ENCODE data around the gene METTL8.
"Not testable (repeated sequence)": the region's sequence is repeated elsewhere in the genome, so short reads cannot be mapped to it uniquely, and the experiment has no call there.

The METTL8 gene

DNA sequence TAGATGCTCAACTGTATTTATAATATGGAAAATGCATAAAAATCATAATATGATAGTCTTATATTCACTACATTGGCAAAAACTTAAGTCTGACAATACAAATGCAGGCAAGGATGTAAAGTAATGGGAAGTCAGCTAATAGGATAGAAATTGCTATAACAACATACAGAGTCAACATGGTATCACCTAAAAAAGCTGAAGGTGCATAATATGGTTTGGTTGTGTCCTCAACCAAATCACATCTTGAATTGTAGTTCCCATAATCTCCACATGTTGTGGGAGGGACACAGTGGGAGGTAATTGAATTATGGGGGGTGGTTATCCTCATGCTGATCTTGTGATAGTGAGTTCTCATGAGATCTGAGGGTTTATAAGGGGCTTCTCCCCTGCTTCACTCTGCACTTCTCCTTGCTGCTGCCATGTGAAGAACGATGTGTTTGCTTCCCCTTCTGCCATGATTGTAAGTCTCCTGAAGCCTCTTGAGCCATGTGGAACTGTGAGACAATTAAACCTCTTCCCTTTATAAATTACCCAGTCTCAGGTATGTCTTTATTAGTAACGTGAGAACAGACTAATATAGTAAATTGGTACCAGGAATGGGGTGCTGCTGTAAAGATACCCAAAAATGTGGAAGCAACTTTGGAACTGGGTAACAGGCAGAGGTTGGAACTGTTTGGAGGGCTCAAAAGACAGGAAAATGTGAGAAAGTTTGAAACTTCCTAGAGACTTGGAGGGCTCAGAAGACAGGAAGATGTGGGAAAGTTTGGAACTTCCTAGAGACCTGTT, 10.9 kb downstream of the METTL8 start:
- DNase-seq, result not testable (repeated sequence)

DNA sequence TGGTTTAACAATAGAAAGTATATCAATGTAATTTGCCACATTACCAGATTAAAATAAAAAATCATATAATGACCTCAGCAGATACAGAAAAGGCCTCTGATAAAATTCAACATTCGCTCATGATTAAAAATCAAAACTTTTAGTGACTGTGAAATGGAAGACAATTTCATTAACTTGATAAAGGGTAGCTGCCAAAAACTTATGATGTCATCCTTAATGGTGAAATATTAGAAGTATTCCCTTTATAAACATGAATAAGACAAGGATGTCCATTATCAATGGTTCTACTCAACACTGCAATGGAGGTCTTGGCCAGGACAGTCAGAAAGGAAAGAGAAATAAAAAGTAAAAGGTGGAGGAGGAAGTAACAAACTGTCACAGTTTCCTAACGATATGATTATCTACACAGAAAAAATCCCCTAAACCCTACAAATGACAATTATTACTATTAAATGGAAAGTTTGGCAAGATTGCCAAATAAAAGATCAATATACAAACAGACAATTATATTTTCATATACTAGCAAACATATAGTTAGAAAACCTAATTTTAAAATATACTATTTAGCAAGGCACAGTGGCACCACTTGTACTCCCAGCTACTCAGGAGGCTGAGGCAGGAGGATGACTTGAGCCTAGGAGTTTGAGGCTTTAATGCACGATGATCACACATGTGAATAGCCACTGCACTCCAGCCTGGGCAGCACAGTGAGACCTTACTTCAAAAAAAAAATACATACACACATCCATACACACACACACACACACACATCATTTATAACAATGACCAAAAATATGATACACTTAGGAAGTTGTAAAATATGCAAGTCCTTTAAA, 12.8 kb downstream of the METTL8 start:
- DNase-seq, result no peak

GRCh38 chr2:171419333-171419732, 14.5 kb downstream of the METTL8 start:
- DNase-seq, result no peak

GRCh38 chr2:171416009-171416926, 17.5 kb downstream of the METTL8 start:
- DNase-seq, result no peak

DNA sequence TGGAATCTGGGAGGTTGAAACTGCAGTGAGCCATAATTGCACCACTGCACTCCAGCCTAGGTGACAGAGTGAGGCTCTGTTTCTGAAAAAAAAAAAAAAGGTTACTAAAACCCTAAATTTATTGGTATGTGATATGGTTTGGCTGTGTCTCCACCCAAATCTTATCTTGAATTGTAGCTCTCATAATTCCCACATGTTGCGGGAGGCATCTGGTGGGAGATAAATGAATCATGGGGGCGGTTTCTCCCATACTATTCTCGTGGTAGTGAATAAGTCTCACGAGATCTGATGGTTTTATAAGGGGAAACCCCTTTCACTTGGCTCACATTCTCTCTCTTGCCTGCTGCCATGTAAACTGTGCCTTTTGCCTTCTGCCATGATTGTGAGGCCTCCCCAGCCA, 19.1 kb downstream of the METTL8 start:
- DNase-seq, result not testable (repeated sequence)

- DNase-seq, result no peak
Observed at GRCh38 chr2:171412571-171413175, 21.1 kb downstream of the METTL8 start.

DNA sequence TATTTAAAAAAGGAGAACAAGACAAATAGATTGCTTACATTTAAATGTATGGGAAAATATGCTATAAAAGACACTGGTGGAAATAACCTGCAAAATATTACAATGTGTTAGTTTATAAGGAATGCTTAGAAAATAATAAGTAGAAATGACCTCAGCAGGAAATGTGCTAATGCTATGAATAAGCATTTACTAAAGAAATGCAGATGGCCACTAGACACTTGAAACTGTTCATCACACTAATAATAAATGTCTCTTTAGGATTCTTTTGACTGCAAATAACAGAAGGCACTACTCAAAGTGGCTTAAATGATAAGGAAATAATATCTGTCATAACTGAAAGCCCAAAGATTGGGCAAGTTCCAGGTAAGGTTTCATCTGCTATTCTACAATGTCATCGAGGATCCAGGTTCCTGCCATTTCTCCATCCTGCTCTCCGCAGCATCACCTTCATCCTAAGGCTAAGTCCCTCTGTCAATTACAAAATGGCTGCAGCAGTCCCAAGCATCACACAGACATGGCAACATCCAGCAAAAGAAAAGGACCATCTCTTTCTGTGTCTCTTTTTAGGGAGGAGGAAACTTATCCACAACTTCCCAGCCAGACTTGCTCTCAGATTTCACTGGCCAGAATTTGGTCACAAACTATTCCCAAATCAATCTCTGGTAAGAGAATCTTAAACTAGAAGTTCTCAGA, 21.9 kb downstream of the METTL8 start:
- no peak for DNase-seq

DNA sequence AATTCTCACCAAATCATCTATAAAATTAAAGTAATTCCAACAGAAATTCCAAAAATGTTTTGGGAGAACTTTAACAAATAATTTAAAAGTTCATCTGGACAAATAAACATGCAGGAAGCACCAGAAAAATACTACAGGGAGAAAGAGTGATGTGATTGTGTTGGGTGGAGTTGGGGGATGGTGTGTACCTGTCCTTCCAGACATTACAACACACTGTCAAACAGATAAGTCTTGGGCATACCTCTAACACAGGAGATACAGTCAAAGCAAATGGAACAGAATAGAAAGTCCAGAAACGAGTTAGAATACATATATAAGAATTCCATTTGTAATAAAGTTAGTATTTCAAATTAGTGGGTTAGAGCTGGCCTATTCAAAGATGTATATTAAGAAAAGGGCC, 22.6 kb downstream of the METTL8 start:
- no peak for DNase-seq

DNA sequence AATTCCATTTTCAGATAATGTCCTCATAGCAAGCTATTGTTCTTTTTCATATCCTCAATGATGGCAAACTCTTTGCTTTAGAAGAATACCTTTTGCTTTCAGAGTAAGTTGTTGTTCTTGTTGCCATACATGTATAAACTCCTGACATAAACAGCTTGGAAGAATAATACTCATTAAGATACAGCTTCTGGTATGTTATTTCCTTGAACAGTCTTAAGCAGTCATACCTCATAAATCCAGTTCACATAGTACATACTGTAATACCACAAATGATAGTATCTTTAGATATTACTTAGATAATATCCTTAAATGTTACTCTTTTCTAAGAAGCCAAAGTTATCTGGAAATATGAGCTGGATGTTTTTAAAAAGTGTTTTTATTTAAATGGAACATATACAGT, 23.2 kb downstream of the METTL8 start:
- DNase-seq, result no peak

DNA sequence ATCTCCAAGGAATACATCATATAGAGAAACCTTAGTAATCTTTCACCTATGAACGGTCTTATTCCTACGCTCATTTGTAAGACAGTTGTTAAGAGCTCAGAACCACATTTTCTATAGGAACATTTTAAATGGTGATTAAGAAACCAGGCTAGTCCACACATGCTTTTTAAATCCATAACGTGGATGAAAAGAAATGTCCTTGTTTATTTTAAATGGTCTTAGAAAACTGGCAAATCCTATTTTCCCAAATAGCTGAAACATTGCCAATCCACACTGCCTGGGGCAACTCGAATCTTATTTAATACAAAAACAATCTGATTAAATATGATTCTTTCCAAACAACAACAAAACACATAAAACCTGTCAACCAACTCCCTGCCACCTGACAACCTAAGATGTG, 23.7 kb downstream of the METTL8 start:
- no peak for DNase-seq

DNA sequence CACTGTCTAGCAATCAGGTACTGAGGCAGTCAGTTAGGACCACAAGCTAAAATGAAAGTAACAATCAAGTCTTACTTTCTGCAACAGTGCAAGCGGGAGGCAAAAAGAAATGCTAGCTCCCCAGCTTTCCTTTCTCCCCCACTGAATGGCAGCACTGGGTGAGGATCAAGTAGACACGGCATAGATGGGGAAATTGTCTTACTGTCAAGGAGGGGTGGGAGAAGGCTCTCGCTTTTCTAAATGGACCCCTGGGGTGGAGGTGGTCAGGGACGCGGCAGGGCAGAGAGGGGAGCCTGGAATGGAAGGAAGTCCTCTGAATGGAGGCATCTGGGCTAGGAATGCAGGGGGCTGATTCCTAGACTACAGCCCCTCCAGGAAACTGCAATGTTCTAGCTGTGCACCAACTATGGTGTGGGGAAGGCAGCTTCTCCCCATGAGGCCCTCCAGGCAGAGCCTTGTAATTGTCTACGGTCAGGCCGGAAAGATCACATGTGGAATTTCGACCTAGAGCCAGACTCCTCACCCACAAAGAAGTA, 24.3 kb downstream of the METTL8 start:
- no peak for DNase-seq

DNA sequence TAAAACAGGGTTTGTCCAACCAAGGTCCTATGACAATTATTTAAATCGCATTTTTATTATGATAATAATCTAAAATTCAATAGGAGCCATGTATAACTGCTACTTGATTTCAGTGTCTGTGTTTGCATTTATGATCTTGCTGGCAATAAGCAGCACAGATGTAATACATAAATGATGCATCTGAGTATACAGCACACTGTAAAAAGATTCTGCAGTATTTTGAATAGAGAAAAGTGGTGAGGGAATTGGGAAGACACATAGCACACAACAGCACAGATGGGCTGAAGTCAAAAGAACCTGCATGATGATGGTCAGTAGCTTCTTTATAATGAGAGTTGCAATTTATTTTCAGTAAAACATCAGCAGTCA, 26.1 kb downstream of the METTL8 start:
- DNase-seq, result no peak

DNA sequence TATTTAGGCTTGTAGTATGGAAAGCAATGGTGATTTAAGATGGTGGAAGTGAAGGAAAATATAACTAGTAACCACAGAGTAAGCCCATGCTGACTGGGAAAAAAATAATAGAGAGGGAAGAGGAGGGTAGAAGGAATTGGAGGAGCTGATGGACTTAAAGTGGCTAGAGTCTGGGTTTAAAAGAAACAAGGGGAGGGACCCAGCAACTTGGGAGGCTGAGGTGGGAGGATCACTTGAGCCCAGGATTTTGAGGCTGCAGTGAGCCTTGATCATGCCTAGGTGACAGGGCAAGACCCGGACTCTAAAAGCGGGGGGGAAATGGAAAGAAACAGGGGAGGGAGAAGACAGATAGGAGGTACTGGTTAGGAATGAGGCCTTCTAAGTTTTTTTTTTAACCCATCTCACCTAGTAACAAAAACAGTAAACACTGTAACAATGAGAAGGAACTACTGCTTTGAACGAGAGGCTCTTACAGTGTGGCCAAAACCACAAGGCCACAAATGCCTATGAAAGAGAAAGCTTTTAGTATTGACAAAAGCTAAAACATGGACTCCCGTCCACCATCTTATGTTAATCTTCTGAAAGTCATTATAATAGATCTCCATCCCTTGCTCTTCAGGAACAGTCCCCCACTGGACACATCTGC, 26.6 kb downstream of the METTL8 start:
- no peak for DNase-seq

- no peak for DNase-seq
Observed at GRCh38 chr2:171406044-171406443, 27.7 kb downstream of the METTL8 start.

DNA sequence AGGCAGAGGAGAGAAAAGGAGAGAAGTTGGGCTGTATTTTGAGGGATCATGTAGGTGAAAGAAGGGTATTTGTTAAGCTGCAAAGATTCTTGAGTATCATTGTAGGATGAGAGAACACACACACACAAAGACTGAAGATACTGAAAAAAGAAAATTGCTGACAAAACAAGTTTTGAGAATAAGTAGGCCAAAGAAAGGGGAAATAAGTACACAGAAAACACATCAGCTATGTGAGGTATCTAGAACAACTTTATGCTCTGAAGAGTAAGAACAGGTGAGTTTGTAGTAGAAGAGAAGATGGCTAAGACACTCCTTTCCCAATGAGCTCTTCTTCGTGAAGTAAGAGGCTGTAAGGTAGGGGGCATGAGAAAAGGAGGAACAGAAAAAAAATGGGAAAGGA, 28.2 kb downstream of the METTL8 start:
- no peak for DNase-seq

DNA sequence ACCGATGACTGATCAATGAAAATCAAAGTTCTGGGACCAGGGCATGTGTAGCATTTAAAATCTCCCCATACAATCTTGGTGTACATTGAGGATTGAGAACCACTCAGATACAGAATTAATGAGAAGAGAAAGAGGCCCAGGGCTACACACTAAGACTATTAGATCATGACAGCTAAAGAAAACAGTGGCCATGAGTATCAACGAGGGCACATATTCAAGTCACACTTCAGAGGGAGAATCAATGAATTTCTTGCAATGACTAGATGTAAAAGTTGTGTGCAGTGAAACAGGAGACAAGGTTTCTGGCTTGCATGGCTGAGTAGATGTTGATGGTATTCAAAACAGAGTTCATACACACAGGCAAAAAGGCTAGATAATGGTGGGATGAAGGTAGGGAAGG, 29.1 kb downstream of the METTL8 start:
- no peak for DNase-seq

- DNase-seq, result no peak
Observed at GRCh38 chr2:171404261-171404660, 29.5 kb downstream of the METTL8 start.

DNA sequence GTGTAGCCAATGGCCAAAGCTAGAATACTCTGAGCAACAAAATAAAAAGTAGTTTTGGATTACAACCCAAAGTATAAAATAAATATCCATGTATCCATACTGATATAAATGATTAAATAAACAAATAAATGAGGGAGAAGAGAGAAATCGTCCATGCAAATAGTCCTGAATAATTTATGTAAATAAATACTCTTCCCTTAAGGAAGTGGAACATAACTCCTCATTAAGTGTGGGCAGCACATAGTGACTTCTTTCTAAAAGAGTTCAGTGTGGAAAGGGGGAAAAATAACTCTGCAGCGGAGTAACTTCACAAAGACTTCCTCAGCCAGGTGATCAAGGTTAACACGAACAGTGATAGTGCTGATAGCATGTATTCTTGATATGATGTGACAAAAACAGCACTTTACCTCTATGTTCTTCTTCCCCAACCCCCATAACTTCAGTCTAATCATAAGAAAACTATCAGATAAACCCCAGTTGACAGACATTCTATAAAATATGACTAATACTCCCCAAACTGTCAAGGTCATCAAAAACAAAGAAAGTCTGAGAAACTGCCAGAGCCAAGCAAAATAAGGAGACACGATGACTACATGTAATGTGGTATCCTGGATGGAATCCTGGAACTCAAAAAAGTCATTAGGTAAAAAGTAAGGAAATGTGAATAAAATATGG, 30.7 kb downstream of the METTL8 start:
- no peak for DNase-seq

- DNase-seq, result no peak
Observed at GRCh38 chr2:171401947-171402346, 31.8 kb downstream of the METTL8 start.

DNA sequence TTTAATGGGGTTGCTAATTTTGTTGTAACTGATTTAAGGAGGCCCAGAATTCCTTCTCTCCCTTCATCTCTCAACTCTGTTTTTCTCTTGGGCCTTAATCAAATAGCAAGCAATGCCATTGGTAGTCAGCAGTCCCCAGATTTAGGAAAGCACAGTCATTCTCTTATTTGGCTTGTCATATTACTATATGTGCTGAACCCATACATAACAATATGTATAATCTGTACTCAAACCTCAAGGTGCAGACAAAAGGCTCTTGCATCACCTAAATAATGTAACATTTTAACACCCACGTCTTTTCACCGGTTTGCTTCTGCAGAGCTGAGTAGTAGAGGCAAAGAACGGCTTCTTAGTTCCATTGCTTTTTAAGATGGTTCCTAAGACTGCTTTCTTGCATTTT, 33.4 kb downstream of the METTL8 start:
- DNase-seq, result no peak

GRCh38 chr2:171399292-171399691, 34.5 kb downstream of the METTL8 start:
- DNase-seq, result no peak

Data from SIG-M5 (cell line).